Central memory CD8-positive, alpha-beta T cell (primary cell): ENCODE data around the gene CTNNBIP1.

Experiments used
- ATAC-seq: fragments of 150-1000 bp; cut with Tn5 transposase; replicated peaks from 2 replicates; pipeline ENCODE4 v1.10.0; 2022; ENCODE audit warnings: mild to moderate bottlenecking, moderate FRiP score, moderate number of reproducible peaks; ENCODE audit not compliant: poor library complexity, severe bottlenecking; ENCODE audit errors: extremely low read depth
- DNase-seq, 2 donors: peaks; one replicate each; pipeline ENCODE4 v3.0.0; 2021; ENCODE audit warnings: low spot score in 2 of 2
- H3K27ac Mint-ChIP-seq: one replicate; pipeline ENCODE4 v1.8.0; 2022; ENCODE audit warnings: low read depth, mild to moderate bottlenecking, moderate library complexity, mixed read lengths
- H3K27me3 Mint-ChIP-seq: one replicate; pipeline ENCODE4 v1.8.0; 2022; ENCODE audit warnings: mixed read lengths
- H3K36me3 Mint-ChIP-seq: one replicate; pipeline ENCODE4 v1.8.0; 2022; ENCODE audit warnings: mild to moderate bottlenecking, moderate library complexity, mixed read lengths; ENCODE audit not compliant: insufficient read depth
- H3K4me1 Mint-ChIP-seq: one replicate; pipeline ENCODE4 v1.8.0; 2022; ENCODE audit warnings: mixed read lengths
- H3K4me3 Mint-ChIP-seq: one replicate; pipeline ENCODE4 v1.8.0; 2022; ENCODE audit warnings: mild to moderate bottlenecking, moderate library complexity, mixed read lengths
- H3K9me3 Mint-ChIP-seq: one replicate; pipeline ENCODE4 v1.8.0; 2022; ENCODE audit warnings: mixed read lengths

The CTNNBIP1 gene

DNA sequence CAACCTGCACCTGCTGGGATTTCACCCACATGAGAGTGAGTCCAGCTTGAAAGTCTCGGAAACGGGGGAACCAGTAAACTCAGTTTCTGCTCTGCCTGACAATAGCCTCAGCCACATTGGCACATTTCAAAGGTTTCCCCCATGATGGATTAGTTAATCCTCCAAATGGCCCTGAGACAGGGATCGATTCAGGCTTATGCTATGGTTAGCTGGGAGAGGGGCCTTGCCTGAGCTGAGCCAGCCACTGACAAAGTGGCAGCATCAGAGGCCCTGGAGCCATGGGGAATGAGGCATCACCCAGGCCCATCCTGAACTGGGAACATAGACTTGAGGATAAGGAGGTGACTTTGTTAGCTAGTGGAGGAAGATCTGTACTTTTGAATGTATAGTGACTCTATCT is 83.5 kb downstream of the CTNNBIP1 start:
- Mint-ChIP-seq H3K4me3 (no peak overlapping the region), H3K36me3 (peaks cover 16% of the 10 kb centered on the region), H3K9me3 (no peaks in the 10 kb centered on the region), H3K27me3 (no peaks in the 10 kb centered on the region), H3K4me1 (peaks cover 28% of the 10 kb centered on the region), H3K27ac (no peak overlapping the region)
- DNase-seq (no peak), ATAC-seq (no peak)

GRCh38 chr1:9826087-9826486 is 84.0 kb downstream of the CTNNBIP1 start:
- Mint-ChIP-seq H3K36me3 (peaks cover 16% of the 10 kb centered on the region), H3K4me1 (peaks cover 28% of the 10 kb centered on the region), H3K27me3 (no peaks in the 10 kb centered on the region), H3K27ac (peak overlapping the region; percentile 58), H3K4me3 (peak overlapping the region; percentile 89), H3K9me3 (no peaks in the 10 kb centered on the region)
- no peak for DNase-seq
- ATAC-seq: no peak

- Mint-ChIP-seq H3K36me3 (peaks cover 17% of the 10 kb centered on the region), H3K9me3 (no peaks in the 10 kb centered on the region), H3K27me3 (no peaks in the 10 kb centered on the region), H3K27ac (peak overlapping the region; percentile 58), H3K4me1 (peaks cover 33% of the 10 kb centered on the region), H3K4me3 (peak overlapping the region; percentile 89)
- DNase-seq: peak; percentile 22 to 37
- ATAC-seq: peak; percentile 31
Observed at GRCh38 chr1:9825093-9826074, 84.7 kb downstream of the CTNNBIP1 start.

DNA sequence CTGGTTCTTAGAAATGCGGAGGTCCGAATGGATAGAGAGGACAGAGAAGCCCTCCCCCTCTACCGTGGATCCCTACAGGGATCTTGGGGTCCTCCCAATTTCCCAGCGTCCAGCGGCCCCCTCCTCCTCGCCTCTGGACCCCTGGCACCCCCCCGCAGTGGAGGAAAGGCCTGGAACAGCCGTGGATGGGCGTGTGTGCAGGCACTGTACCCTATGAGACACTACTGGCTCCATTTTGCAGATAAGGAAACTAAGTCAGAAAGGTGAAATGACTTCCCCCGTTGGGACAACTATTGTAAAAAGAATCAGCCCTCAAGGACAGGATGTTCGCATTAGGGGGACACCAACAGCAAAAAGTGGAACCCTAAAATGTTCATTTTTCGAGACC is 85.4 kb downstream of the CTNNBIP1 start:
- DNase-seq: no peak
- Mint-ChIP-seq H3K9me3 (no peaks in the 10 kb centered on the region), H3K27me3 (no peaks in the 10 kb centered on the region), H3K36me3 (peaks cover 17% of the 10 kb centered on the region), H3K27ac (peak overlapping the region; percentile 58), H3K4me3 (peak overlapping the region; percentile 89), H3K4me1 (peaks cover 38% of the 10 kb centered on the region)
- no peak for ATAC-seq

DNA sequence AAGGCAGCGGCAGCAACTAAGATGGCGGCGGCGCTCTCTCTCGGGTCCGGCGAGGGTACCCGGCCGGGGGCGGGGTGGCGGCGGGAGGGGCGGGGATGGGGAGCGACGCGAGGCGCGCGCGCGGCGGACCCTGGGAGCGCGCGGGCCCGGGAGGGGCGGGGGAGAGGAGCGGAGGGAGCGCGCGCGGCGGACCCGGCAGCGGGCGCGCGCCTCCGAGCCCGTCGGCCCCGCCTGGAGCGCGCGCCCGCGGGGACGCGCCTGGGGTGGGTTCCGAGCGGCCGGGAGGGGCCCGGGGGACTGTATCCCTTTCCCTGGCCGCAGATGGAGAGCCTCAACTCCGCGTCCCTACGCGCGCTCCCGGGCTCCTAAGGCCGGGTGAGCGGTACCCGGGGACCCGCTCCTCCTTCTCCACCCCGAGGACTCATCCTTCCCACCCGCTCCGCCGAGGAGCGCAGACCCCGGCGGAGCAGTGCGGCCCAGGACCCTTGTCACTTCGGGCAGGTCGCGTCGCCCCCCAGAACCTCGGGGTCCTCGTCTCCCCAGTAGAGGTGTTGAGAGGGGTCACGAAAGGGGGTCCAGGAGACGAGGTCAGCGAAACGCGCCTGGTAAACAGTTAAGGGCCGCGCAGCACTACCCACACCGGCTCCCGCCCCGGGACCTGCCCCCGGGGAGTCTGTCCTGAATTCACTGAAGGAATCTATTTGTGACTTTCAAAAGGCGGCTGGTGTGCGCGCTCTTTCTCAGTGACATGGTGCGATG is 85.9 kb downstream of the CTNNBIP1 start, which contains the start of gene CLSTN1:
Gene CLSTN1, minus strand, starts transcription at position 23 of the 759 bp plus-strand sequence. CDS start 232 bp downstream, outside the sequence.
- Mint-ChIP-seq H3K4me3 (peak within 1 kb of the TSS; percentile 89), H3K36me3 (peaks cover 17% of the 10 kb centered on the region), H3K4me1 (peaks cover 38% of the 10 kb centered on the region), H3K27me3 (no peaks in the 10 kb centered on the region), H3K9me3 (no peaks in the 10 kb centered on the region), H3K27ac (peak within 1 kb of the TSS; percentile 75)
- DNase-seq (peak; percentile 67 to 80), ATAC-seq (peak; percentile 74)

DNA sequence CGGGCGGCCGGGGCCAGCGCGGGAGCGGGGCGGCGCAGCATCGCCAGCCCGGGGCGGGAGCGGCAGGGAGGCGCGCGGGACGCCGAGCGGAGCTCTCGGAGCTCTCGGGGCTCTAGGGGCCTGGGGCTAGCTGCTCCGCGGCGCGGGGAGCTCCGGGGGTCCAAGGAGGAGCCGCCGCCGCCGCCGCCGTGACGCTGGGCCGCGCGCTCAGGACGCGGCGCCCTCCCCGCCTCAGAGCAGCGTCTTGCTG is 86.5 kb downstream of the CTNNBIP1 start:
- Mint-ChIP-seq H3K4me3 (peak overlapping the region; percentile 89), H3K27me3 (no peaks in the 10 kb centered on the region), H3K4me1 (peaks cover 38% of the 10 kb centered on the region), H3K27ac (no peak overlapping the region), H3K36me3 (peaks cover 17% of the 10 kb centered on the region), H3K9me3 (no peaks in the 10 kb centered on the region)
- DNase-seq (no peak), ATAC-seq (peak; percentile 10)

- ATAC-seq (no peak), DNase-seq (peak in 1 of 2 donors; percentile 31)
- peaks cover 38% of the 10 kb centered on the region for H3K4me1 Mint-ChIP-seq
- no peaks in the 10 kb centered on the region for H3K9me3 Mint-ChIP-seq
- H3K36me3 Mint-ChIP-seq: peaks cover 17% of the 10 kb centered on the region
- peak overlapping the region; percentile 89 for H3K4me3 Mint-ChIP-seq
- H3K27ac Mint-ChIP-seq: peak overlapping the region; percentile 75
- no peaks in the 10 kb centered on the region for H3K27me3 Mint-ChIP-seq
Observed at GRCh38 chr1:9822897-9823692, 87.0 kb downstream of the CTNNBIP1 start.

DNA sequence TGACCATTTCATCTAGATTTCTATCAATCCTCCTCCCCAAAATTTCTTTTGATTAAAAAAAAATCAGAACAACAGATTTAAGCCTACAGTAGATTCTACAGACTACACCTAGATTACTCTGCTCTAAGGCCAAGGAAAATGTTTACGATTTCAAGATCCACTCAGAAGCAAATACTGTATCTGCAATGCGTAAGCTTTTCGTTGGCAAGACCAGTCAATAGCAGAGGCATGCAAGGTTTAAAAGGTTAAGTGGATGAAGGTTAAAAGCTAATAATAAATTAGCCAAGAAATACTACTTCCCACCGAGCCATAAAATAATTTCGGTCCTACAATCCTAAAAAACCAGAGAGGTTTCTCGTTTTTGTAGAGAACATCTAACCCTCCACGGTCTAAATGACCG is 87.6 kb downstream of the CTNNBIP1 start:
- Mint-ChIP-seq H3K27me3 (no peaks in the 10 kb centered on the region), H3K4me1 (peaks cover 38% of the 10 kb centered on the region), H3K4me3 (peak overlapping the region; percentile 89), H3K9me3 (no peaks in the 10 kb centered on the region), H3K36me3 (peaks cover 17% of the 10 kb centered on the region), H3K27ac (peak overlapping the region; percentile 75)
- DNase-seq: no peak
- no peak for ATAC-seq

DNA sequence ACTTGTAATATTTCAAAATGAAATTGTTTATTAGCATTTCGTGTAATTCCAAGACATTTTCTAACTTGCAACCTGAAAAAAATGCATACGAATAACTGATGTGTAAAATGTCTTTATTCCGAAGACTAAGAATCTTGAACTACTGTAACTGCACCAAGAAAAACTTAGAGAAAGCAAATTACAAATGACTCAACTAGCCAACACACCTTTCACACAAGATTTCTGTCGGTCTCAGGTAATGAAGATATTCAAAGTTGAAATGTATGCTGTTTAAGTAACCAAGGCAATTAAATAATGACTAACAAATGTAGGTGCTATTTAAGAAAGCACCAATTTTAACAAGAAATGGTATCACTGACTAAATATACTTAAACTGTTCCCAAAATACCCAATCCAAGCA is 88.4 kb downstream of the CTNNBIP1 start:
- Mint-ChIP-seq H3K27me3 (no peaks in the 10 kb centered on the region), H3K4me3 (peak overlapping the region; percentile 89), H3K9me3 (no peaks in the 10 kb centered on the region), H3K4me1 (peaks cover 38% of the 10 kb centered on the region), H3K36me3 (peaks cover 17% of the 10 kb centered on the region), H3K27ac (no peak overlapping the region)
- no peak for ATAC-seq
- no peak for DNase-seq

DNA sequence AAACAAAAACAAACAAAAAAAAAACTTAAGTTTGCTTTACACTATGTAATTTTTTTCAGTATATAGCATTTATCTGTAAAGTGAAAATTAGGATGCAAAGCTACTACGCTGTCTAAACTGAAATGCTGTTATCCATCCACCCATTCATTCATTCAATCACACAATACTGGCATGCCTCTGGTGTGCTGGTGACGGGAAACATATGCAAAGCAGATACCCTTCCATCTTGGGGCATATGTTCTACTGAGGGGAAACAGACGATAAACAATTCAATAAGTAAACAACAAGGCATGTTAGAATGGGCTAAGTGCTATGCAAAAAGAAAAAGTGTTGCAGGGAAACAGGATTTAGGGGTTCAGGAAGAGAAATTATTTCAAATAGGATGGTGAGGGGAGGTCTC is 89.5 kb downstream of the CTNNBIP1 start:
- peaks cover 16% of the 10 kb centered on the region for H3K36me3 Mint-ChIP-seq
- ATAC-seq (no peak), DNase-seq (no peak)
- no peaks in the 10 kb centered on the region for H3K9me3 Mint-ChIP-seq
- H3K27ac Mint-ChIP-seq: no peak overlapping the region
- H3K4me3 Mint-ChIP-seq: no peak overlapping the region
- H3K4me1 Mint-ChIP-seq: peaks cover 37% of the 10 kb centered on the region
- H3K27me3 Mint-ChIP-seq: no peaks in the 10 kb centered on the region

DNA sequence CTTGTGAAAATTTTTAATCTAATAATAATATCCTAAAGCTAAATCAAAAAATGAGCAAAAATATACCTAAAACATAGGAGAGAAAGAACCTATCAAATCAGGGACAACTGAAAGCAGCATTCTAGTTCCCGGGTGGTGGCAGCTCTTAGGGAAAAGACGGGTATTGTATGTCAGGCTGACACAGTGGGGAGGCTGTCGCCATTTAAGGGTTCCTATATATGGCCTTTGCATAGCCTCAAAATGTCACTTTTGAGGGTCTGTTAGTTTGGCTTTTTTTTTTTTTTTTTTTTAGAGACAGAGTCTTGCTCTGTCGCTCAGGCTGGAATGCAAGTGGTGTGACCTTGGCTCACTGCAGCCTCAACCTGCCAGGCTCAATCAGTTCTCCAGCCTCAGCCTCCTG is 92.3 kb downstream of the CTNNBIP1 start:
- H3K4me1 Mint-ChIP-seq: peaks cover 37% of the 10 kb centered on the region
- H3K36me3 Mint-ChIP-seq: peaks cover 11% of the 10 kb centered on the region

DNA sequence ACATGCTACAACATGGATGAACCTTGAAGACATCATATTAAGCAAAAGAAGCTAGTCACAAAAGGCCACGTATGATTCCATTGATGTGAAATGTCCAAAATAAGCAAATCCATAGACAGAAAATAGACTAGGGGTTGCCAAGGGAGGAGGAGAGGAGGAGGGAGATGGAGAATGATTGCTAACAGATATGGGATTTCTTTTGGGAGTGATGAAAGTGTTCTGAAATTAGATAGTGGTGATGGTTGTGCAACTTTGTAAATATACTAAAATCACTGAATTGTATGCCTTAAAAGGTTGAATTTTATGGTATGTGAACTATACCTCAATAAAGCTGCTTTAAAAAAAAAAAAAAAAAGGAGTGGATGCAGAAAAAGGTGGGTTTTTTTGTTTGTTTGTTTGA is 93.9 kb downstream of the CTNNBIP1 start:
- Mint-ChIP-seq H3K9me3 (no peaks in the 10 kb centered on the region), H3K4me3 (no peak overlapping the region), H3K27ac (no peak overlapping the region), H3K4me1 (peaks cover 27% of the 10 kb centered on the region), H3K36me3 (peaks cover 9% of the 10 kb centered on the region), H3K27me3 (no peaks in the 10 kb centered on the region)
- DNase-seq: no peak
- ATAC-seq: no peak

More for the DNA sequence above, 92.3 kb downstream of the CTNNBIP1 start:
- no peak for ATAC-seq
- Mint-ChIP-seq H3K4me3 (no peak overlapping the region), H3K27ac (no peak overlapping the region), H3K27me3 (no peaks in the 10 kb centered on the region), H3K9me3 (no peaks in the 10 kb centered on the region)
- DNase-seq: no peak
